ENCODE data around the gene RND1.
A peak's percentile ranks its signal among the peaks of the same experiment; 100 is the strongest.

RND1 gene

DNA sequence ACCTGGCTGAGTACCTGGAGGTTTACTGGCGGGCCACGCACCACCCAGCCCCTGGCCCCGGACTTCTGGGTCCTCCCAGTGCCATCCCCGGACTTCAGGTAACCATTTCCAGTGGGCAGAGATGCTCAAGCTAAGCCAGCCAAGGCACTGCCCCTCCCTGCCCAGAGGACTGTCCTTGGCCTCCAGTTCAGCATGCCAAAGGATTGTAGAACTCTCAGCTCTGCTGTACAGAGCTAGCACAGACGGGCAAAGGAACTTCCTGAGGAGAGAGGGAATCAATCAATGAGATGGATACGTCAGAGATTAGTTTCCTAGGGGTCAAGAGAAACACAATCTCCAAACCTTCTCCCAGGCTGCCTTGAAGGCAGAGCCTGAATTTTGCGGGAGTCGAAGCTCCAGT is 38.6 kb downstream of the RND1 start:
- no peak for DNase-seq

DNA sequence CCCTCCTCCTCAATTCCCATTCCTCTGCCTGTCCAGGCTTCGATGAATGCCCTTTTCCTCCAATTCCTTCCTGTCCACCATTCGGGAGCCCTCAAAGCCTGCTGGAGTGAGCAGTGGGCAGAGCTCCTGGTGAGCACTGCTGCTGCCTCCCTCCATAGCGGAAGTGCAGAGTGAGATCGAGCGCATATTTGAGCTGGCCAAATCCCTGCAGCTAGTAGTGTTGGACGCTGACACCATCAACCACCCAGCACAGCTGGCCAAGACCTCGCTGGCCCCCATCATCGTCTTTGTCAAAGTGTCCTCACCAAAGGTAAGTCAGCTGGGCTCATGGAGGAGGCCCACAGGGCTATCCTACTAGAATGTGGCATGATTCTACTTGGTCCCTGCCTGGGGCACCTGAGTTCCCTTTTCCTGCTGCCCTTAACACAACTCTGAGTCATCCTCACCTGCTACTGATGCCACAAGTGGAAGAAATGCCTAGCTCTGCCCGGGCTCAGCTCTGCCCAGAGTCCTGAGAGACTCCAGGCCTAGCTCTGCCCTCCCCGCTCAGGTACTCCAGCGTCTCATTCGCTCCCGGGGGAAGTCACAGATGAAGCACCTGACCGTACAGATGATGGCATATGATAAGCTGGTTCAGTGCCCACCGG is 39.3 kb downstream of the RND1 start:
- DNase-seq: no peak

DNA sequence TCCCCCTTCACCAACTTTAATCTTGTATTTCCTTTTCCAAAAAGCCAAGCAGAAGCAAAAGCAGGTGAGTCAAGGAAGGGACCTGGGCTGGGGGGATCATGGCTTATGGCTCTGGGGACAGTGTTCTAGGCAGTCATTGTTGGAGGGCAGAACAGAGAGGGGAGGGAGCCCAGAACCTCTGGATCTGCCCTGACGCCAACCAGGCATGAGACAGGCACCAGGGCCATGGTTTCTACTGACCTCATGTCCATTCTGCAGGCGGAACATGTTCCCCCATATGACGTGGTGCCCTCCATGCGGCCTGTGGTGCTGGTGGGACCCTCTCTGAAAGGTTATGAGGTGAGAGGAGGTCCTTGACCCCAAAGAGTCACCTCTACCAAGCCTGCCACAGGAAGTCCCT is 40.8 kb downstream of the RND1 start:
- no peak for DNase-seq

DNA sequence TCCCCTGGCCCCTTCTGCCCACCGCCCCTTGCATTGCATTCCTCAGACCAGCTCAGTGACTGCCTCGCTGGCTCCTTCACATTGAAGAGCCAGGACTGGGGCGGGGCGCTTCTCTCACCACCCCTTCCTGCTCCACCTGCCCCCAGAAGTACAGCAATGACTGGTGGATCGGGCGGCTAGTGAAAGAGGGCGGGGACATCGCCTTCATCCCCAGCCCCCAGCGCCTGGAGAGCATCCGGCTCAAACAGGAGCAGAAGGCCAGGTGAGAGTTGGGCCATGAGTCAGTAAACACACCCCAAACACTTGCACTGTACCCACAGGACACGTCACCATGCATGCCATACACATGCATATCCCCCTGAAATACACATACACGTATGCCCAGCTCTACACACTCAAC is 41.6 kb downstream of the RND1 start:
- peak; percentile 55 for DNase-seq

DNA sequence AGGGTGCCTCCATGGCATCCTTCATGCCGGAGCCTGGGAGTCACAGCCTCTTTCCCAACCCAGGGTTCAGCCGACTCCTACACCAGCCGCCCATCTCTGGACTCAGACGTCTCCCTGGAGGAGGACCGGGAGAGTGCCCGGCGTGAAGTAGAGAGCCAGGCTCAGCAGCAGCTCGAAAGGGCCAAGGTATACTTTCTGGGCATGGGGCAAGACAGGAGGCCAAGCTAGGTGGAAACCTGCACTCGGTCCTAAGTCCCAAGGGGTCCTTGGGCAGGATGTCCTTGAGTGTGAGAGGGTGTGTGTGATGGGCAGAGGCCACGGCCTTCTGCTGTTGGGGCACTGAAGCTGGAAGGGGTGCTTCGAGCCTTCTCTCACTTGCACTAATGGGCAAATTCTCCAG is 42.4 kb downstream of the RND1 start:
- DNase-seq: no peak

DNA sequence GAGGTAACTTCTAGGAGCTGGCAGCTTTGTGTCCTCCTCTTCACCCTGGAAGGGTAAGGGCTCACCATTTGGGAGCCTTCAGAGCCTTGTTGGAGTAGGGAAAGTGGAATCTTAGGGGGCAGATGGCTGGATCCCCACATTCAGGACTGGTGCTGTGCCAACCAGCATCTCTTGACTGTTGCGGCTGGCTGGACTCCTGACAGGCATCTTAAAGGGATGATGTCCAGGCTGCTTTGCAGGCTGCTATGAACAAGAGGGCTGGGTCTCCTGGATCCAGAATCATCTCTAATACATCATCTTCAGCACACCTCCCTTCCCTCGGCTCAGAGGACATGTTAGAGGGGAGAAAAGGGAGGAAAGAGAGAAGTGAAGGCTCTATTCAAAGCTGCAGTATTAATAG is 43.0 kb downstream of the RND1 start:
- DNase-seq: no peak

DNA sequence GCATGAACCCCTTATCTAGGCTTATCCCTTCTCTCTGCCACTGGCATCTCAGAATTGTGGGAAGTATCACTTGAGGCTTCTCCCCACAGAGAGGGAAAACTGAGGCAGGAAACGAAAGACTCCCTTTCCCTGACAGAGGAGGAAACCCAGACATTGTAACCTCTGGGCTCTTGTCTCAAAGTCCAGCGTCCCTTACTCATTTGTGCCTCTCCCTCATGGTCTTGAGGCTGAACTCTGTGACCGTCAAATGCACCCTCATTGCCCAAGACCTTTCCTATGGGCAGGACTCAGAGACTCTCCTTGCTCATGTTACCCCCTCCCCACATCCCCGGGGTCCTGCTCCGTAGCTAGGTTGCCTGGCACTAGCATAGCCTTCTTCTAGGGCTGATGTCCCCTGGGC is 43.5 kb downstream of the RND1 start:
- no peak for DNase-seq

DNA sequence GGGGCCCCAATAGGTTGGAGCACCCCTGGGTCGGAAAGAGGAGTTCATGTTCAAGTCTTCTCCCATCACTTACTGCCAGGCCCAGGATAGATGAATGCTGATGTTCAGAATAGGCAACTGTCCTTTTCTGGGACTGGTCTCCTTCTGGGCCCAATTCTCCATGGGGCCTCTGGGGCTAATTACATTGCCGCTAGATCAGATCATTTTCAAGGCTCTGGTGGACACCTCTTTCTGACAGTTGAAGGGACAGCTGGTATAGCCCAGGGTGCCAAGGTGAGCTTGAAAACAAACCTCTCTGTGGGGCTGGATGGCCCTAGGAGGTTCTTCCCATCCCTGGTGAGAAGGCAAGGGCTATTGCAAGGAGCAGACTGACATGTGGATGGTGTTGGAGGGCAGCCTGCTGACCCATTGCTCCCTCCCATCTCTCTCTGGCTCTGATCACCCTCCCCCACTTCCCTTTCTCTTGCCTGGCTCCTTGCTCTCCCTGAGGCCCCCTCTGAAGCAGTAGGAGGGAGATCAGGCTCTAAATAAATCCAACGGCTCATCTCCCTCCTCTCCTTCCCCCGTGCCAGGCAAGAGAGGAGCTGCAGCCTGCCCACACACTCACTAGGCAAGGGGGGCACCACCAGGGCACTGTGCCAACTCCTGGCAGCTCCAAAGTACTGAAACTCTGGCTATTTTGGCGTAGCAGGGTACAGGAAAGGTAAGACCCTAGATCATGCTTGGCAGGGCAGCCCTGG is 45.5 kb downstream of the RND1 start:
- DNase-seq: no peak

DNA sequence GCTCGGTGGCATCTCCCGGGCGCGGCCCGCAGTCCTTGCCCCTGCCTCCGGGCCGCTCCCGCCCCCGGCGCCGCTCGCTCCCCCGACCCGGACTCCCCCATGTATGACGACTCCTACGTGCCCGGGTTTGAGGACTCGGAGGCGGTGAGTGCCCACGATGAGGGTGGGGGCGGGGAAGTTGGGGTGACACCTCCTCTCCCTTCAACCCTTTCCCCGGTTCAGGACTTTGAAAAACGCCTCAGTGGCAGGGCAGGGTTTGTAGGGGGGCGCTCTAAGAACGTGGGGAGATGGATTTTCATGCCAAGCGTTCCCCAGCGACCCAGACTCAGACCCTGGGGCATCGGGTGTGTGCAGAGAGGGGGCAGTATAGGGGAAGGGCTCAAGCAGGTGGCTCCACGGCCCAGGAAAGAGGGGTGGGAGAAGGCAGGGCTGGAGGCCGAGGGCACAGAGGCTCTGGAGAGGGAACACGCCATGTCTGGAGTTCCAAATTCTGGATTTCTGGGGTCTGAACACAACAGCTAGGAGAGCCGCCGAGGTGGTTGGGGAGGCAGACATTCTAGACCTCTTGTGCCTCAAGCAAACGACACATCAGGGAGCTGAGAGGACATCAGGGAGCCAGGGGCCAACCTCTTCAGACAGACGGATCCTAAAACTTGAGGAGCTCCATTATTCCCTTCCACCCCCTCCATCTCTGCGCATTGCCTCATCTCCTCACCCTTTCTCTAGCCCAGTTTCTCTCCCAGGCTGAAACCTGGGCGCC is 46.7 kb downstream of the RND1 start:
- peak; percentile 52 for DNase-seq

DNA sequence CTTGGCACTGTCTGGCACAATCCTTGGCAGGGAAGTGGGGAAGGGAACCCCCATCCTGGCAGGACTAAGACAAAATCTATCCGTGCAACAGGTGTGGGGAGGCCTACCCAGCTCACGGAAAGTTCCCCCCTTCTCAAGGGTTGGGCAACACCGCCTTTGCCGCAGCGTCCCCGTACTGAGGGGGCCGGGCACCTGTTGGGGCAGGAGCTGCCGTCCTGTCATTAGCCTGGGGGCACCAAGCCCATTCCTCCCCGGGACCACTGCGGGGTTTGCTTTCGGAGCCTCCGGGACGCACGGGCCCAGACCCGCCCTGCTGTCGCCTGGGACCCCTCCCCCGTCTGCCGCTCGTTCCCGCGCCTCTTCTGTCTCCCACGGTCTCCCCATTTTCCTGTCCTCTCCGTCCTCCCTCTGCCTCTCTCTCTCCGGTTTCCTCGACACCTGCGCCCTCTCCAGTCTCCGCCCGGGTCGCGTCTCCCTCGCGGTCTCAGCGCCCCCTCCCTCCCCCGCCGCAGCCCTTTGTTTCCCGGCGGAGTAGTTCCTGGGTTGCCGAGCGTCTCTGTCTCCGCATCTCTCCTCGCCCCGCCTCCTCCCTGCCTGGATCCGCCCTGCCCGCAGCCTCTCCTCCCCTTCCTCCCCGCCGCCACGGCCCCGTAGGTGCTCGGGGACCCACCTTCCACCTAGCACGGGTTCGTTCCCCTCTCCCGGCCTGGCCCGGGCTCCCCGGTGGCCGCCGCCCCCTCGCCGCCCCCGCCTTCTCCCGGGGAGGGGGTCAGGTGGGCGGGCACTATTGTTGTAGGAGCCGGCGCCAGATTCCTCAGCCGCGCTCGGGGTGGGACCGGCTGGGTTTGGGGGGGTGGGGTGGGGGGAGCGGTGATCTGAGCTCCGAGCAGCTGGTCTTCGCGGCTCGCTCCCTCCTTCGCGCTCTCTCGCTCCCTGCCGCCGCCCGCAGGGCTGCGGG is 47.5 kb downstream of the RND1 start, which contains the start of gene CACNB3:
TSS of gene CACNB3 (plus strand) at position 624 of the 958 bp plus-strand sequence. CDS start 434 bp downstream, outside the sequence.
- DNase-seq: peak; percentile 84

DNA sequence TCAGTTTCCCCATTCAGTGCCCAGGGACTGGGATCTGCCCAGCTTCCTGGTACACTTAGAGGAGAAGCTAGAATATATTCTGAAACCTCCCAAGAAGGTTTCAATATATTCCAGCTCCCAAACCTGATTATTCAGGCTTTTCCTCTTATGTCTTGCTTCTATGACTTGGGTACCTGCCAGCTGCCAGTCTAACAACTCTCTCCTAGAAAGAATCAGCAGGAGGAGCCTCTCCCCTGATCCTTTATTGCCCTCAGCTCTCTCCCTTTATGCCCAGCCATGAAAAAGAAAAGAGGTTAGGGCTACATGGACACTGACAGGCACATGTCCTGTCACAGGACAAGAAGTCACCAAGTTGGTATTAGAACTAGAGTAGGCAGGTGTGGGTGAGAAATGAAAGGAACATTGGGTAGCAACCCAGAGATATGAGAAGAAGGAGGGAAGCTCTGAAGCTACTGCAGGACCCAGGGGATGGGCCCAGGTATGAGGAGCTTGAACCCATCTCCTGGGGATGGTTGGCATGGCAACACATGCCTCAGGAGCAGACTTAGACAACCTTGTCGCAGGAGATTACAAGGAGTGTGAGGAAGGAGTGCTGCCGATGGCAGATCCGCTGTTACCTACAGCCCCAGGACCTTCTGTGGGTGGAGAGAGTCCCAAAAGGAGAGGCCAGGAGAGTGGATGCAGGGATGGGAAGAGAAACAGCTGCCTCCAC is 49.4 kb downstream of the RND1 start:
- no peak for DNase-seq

DNA sequence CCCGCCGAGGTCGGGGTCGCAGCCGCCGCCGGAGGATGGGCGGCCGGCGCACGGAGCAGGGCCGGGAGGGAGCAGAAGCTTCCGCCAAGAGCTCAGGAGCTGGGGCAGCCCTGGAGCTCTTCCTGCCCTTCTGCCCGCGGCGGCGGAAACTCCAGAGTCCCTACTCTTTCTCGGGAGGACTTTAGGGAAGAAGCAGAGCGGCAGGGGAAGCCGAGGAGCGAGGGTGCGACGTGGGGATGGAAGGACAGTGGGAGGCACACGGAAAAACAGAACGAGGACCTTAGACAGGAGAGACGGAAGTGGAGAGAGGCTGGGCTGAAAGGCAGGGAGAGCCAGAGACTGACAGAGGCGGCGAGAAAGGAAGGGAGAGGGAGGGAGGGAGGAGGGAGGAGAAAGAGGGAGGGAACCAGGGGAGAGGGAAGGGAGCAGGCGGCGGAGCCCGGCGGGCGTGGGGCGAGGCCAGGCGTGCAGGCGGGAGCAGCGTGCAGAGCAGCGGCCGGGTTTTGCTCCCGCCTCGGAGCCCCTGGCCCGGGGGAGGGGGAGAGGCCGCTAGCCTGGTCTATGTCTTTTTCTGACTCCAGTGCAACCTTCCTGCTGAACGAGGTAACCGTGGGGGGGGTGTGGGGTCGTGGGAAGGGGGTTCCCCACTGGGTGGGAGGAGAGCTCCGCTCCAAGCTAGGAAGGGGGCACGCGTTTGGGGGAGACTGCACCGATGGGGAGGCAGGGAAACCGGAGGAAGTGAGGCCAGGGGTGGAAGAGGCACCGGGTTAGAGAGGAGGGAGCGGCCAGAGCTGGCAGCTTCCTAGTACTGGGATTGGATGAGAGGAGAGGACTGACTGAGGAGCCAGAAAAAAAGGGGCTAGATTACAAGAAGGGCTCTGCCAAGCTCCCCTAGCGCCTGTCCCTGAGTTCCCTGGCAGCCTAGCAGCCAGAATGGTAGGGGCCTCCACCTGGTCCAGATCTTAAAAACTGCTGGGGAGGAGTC is 50.3 kb downstream of the RND1 start:
- DNase-seq: peak; percentile 33

DNA sequence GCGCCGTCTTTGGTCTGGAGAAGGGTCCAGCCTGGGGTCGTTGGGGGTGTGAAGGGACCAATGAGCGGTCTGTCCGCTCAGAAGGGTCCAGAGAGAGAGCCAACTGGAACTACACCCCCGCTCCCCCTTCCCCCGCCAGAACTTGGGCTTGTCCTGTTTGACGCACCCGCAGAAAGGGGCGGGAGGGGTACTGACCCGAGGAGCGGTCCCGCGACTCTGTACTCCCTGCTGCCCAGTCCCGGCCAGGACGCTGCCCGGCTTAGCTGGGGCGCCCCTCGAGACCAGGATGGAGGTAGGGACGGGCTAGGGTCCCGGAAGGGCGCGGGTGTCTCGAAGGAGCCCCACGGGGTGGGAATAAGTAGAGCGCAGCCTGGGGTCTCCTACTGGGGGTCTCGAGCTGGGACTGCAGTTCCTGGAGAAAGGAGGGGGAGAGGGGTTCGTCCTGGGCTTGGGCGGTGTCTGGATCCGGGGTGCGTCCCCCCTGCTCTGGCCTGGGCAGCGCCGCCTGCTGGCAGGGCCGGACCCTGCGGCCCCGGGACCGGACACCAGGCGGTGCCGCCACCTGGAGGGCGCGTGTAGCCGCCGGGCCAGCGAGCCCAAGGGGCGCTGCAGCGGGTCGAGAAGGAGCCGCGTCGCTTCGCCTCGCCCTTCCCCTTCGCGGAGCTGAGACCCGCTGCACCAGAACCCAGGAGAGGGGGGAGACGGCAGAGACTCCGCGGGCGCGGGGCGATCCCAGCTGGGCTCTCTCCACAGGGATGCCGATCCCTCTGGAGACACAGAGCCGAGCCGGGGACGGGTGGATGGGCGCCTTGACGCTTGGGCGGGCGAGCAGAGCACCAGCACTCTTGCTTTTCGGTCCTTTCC is 51.2 kb downstream of the RND1 start:
- DNase-seq: peak; percentile 81

DNA sequence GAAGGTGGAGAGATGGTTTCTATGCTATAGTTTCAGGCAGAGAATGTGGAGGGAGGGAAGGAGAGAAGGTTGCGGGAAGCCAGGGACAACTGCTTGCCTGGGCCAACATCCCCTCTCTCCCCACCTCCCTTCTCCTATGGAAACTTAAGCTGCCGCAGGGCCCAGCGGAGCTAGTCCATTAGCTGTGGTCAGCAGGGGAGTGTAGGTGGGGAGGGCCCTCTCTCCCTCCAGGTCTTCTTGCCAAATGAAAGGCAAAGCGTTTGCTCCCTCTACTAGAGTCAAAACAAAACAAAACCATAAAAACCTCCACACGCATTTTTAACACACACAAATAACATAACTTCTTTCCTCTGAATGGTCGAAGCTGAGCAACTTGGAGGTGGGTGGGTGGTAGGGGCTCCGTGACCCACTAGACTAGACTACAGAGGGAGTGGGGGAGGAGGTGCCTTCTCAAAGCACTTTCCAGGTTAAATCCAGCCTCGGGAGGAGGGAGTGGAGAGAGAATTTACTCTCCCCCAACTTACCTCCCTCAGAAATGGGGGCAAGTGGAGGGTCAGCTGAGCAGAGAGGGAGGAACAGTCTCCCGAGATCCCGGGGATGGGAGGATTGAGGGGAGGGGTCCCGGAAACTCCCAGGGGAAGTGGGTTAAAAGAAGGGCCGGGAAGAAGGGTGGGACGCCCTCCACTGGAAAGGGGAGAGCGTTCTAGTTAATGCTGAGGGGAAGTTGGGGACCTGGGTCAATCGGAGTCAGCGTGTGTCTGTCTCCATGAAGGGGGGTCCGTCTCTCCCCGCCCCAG is 52.0 kb downstream of the RND1 start:
- DNase-seq: no peak

DNA sequence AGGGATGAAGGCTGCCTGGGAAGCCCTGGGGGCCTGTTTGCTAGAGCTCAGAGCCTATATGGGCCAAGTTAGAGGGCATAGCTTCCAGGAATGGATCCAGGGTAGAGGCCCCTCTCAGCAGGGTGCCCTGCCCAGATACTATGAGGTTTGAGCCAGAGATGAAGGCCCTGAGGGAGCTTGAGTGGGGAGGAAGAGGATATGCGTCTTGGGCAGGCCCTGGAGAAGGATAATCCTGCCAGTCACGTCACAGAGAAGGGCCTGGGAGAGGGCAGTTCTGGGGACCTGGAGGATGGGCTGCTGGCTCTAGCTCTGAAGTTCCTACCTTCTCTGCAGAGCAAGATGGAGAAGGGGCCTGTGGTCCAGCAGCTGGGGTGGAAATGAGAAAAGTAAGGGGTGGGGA is 53.3 kb downstream of the RND1 start:
- DNase-seq: no peak

DNA sequence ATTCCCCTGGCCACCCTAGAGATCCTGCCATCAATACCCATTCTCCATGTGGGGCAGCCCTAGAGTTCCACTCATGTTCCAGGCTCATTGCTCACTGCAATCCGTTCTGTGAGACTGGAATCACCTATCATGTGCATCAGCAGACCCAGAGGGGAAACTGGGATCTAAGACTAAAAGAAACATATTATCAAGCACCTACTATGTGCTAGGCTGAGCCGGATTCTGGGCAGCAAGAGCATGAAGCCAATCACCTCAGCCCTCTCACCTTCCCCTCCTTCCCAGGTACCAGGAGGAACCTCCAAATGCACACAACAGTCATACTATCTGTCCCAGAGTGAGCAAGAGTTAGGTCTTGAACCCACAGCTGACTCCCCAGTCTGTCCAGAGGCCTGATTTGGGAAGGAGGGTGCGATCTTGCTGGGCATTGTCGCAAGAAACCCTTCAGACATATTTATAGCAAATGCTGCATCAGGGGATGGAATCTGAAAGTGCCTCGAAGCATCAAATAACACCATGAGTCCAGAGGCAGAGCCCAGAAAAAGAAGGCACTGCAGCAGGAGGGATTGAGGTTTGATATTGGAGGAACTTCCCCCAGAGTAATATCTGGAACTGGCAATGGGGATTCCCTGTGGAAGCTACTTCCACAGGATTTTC is 54.1 kb downstream of the RND1 start:
- no peak for DNase-seq

DNA sequence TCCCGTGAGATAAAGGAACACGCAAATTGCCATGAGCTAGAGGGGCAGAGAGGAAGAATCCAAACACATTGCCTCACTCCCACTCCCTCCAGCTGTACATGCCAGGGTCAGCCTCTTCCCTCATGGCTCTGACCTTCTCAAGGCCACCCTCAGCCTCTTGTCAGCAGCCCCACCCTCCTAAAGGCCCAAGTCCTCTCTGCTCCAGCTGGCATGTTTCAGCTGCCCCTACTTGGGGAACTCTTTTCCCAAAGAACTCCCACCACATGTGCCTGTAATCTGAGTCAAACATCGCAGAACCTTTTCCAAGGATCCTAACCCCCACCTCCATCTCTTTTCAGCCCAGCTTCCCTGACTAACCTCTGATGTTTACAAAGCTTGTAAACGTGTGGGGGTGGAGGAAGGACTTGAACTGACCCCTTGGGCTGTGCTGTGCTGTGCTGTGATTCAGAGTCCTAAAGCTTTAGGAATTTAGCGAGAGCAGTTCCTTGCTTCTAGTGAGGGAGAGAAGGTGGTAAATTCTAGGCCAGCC is 54.7 kb downstream of the RND1 start:
- no peak for DNase-seq

DNA sequence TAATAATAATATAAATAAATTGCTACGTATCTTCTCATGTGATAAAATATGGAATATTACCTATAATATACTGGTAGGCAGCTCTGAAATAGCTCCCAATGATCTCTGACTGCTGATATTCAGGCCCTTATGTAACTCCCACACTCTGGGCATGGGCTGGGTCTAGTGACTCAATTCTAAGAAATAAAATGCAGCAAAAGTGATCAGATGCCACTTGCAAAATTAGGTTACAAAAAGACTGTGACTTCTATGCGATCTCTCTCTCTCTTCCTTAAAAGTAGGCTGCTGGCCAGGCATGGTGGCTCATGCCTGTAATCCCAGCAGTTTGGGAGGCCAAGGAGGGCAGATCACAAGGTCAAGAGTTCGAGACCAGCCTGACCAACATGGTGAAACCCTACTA is 57.7 kb downstream of the RND1 start:
- DNase-seq: no peak
